Keratinocyte (primary cell): ENCODE measurements around the gene LGR4.

Experiments used
- CTCF ChIP-seq, 3 experiments: IDR thresholded peaks in 1 of 3; conservative IDR thresholded peaks in 1 of 3; optimal IDR thresholded peaks in 1 of 3; 2 replicates in 2 of 3; 3 replicates in 1 of 3; pipeline versions ENCODE3 to v1.5.1; 2011; ENCODE audit warnings: low read length in 3 of 3, mild to moderate bottlenecking in 3 of 3, moderate library complexity in 2 of 3, control low read depth in 1 of 3, inconsistent platforms in 1 of 3; ENCODE audit not compliant: insufficient read depth in 2 of 3; ENCODE audit errors: extremely low read depth in 1 of 3
- EZH2 ChIP-seq: IDR thresholded peaks from one replicate; pipeline ENCODE4 v1.6.1; 2012; ENCODE audit warnings: inconsistent platforms, mild to moderate bottlenecking, low read length, moderate library complexity

GRCh38 chr11:27456140-27456794, 16.3 kb downstream of the LGR4 start:
- TF ChIP-seq CTCF (optimal IDR thresholded peaks at IDR 0.05 in 1 of 3, IDR thresholded peaks at IDR 0.05 in 1 of 3, conservative IDR thresholded peaks at IDR 0.05 in 1 of 3; ENCODE audit: extremely low read depth in 1 of 3, insufficient read depth in 2 of 3, low read length in 3 of 3), result no peak
- no peak for TF ChIP-seq EZH2
